ENCODE results near the gene NFAT5. TPM values are rescaled to one million over a fixed set of nuclear protein-coding genes. Genes with fewer than 3 reads are reported as not detected.

The NFAT5 gene
- total RNA-seq, 1 donor from 2014 or later = 14.3 TPM

GRCh38 chr16:69654280-69654931 is 88.6 kb downstream of the NFAT5 start:
- no peaks in the 10 kb centered on the region for H3K27me3 ChIP-seq
- no peak overlapping the region for H3K27ac Mint-ChIP-seq
- no peaks in the 10 kb centered on the region for H3K4me1 Mint-ChIP-seq
- peaks cover 9% of the 10 kb centered on the region for H3K36me3 Mint-ChIP-seq
- no peak overlapping the region for H3K4me3 Mint-ChIP-seq
- H3K4me3 ChIP-seq = no peak overlapping the region
- H3K79me2 ChIP-seq (ENCODE audit: low read depth) = no peaks in the 10 kb centered on the region
- no peaks in the 10 kb centered on the region for H3K9me3 ChIP-seq (ENCODE audit: low read depth)
- no peak overlapping the region for H3K4me2 ChIP-seq
- H4K20me1 ChIP-seq (ENCODE audit: low read depth) = no peaks in the 10 kb centered on the region
- peaks cover 7% of the 10 kb centered on the region for H3K36me3 ChIP-seq
- H3K9ac ChIP-seq = no peak overlapping the region
- H3K4me1 ChIP-seq = no peaks in the 10 kb centered on the region
- no peaks in the 10 kb centered on the region for H3K9me3 Mint-ChIP-seq
- TF ChIP-seq EZH2 (IDR thresholded peaks at IDR 0.05) = no peak
- no peak for TF ChIP-seq CTCF (IDR thresholded peaks at IDR 0.05)
- TF ChIP-seq EZH2phosphoT487 (IDR thresholded peaks at IDR 0.05) = no peak
- peaks cover 7% of the 10 kb centered on the region for H3F3A ChIP-seq (ENCODE audit: low read depth)
- H3K27ac ChIP-seq = no peak overlapping the region
- DNase-seq (ENCODE audit: low spot score) = no peak
- H2AFZ ChIP-seq (replicated peaks) = no peak overlapping the region
- H3K27me3 Mint-ChIP-seq (ENCODE audit: insufficient read depth, low read depth) = no peaks in the 10 kb centered on the region

GRCh38 chr16:69660166-69660565 is 94.4 kb downstream of the NFAT5 start:
- Histone ChIP-seq H3K27ac (no peak overlapping the region), H3K9ac (no peak overlapping the region), H3K4me3 (no peak overlapping the region), H3K4me1 (no peaks in the 10 kb centered on the region), H3K36me3 (no peaks in the 10 kb centered on the region), H3K79me2 (ENCODE audit: low read depth) (no peaks in the 10 kb centered on the region), H3K4me2 (no peak overlapping the region), H3F3A (ENCODE audit: low read depth) (no peaks in the 10 kb centered on the region), H2AFZ (replicated peaks) (no peak overlapping the region), H3K27me3 (no peaks in the 10 kb centered on the region), H3K9me3 (ENCODE audit: low read depth) (no peaks in the 10 kb centered on the region), H4K20me1 (ENCODE audit: low read depth) (no peaks in the 10 kb centered on the region)
- no peak for DNase-seq (ENCODE audit: low spot score)
- Mint-ChIP-seq H3K27ac (no peak overlapping the region), H3K4me1 (no peaks in the 10 kb centered on the region), H3K36me3 (peaks cover 19% of the 10 kb centered on the region), H3K27me3 (ENCODE audit: insufficient read depth, low read depth) (peaks cover 4% of the 10 kb centered on the region), H3K4me3 (no peak overlapping the region), H3K9me3 (no peaks in the 10 kb centered on the region)
- TF ChIP-seq EZH2 (IDR thresholded peaks at IDR 0.05) (no peak), CTCF (IDR thresholded peaks at IDR 0.05) (no peak), EZH2phosphoT487 (IDR thresholded peaks at IDR 0.05) (no peak)

- TF ChIP-seq CTCF (IDR thresholded peaks at IDR 0.05) (no peak), EZH2phosphoT487 (IDR thresholded peaks at IDR 0.05) (no peak), EZH2 (IDR thresholded peaks at IDR 0.05) (no peak)
- Histone ChIP-seq H2AFZ (replicated peaks) (no peak overlapping the region), H3K9me3 (ENCODE audit: low read depth) (no peaks in the 10 kb centered on the region), H3K4me3 (no peak overlapping the region), H3K27me3 (no peaks in the 10 kb centered on the region), H3K27ac (no peak overlapping the region), H3F3A (ENCODE audit: low read depth) (no peaks in the 10 kb centered on the region), H4K20me1 (ENCODE audit: low read depth) (no peaks in the 10 kb centered on the region), H3K9ac (no peak overlapping the region), H3K36me3 (no peaks in the 10 kb centered on the region), H3K4me1 (no peaks in the 10 kb centered on the region), H3K79me2 (ENCODE audit: low read depth) (no peaks in the 10 kb centered on the region), H3K4me2 (no peak overlapping the region)
- H3K9me3 Mint-ChIP-seq = no peaks in the 10 kb centered on the region
- no peak for DNase-seq (ENCODE audit: low spot score)
- H3K27me3 Mint-ChIP-seq (ENCODE audit: insufficient read depth, low read depth) = peaks cover 4% of the 10 kb centered on the region
- no peak overlapping the region for H3K4me3 Mint-ChIP-seq
- peaks cover 18% of the 10 kb centered on the region for H3K36me3 Mint-ChIP-seq
- H3K4me1 Mint-ChIP-seq = no peaks in the 10 kb centered on the region
- H3K27ac Mint-ChIP-seq = no peak overlapping the region
Observed at GRCh38 chr16:69662901-69663300, 97.1 kb downstream of the NFAT5 start.

All from neural progenitor cell (in vitro differentiated cells).